ENCODE measurements around the gene DIP2C.
"Not testable (repeated sequence)": the region's sequence is repeated elsewhere in the genome, so short reads cannot be mapped to it uniquely, and the experiment has no call there.

DIP2C gene

DNA sequence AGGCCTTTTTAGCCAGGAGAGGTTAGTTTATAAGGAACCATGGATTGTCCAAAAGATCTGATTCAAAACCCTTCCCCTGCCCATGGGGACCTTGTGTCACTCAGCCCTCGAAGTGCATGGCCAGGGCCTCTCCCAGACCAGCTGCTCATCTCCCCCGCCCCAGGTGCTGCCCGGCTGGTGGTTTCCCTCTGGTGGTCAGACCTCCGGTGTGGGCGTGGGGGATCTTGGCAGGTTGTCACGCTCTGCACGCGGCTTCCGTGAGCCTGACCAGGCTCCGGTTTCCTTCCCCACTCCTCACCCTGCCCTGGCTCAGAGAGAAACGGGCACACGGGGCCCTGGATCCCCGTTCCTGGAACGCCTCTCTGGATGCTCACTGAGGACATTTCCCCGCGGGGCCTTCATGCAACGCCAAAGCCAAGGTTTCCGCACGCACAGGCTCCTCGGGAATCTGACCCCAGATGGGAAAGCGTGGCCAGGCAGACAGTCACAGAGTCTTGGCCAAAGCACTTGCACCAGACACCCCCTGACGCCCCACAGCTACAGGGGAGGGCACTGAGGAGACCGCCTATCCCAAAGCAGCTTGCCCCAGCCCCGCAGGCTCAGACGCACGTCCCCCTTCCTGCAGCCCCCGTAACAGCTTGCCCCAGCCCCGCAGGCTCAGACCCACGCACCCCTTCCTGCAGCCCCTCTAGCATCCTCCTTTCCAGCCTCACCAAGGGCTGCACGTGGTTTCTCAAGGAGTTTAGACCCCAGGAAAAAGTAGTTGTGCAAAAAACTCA lies 7.8 kb upstream of the DIP2C start:
- DNase-seq = no peak

DNA sequence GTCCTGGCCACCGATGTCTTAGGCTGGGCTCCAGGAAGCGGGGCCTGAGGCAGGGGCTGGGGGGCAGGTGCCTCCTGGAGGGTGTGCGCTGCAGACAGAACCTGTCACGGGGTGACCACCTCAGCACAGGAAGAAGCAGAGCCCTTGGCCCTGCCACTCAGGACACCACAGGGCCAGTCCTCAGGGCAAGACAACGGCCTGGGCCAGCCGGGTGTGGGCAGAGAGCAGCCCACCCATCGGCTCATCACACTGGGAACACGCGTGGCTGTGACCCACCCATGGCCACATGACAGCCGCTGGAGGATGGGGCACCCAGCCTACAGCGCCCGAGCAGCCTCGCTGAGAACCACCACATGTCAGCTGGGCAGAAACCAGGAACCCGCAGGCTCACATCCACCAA lies 5.9 kb upstream of the DIP2C start:
- DNase-seq = no peak

DNA sequence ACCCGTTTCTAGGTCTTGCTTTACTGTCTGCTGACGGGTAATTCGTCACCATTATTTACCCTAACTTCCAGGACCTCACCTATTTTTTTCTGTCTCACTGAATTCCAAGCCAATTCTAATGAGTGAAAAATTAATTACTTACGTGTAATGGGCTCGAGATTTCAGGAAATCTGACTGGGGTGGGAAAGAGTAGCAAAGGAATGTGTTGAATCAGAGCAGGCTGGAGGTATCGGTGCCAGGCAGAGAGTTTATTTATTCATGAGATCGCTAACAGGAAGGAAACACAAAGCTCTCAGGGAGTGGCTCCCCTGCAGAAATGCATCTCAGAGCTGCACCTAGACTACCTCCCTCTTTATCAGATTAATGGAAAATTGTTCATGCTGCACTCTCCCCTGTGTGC lies 4.0 kb upstream of the DIP2C start:
- no peak for DNase-seq

DNA sequence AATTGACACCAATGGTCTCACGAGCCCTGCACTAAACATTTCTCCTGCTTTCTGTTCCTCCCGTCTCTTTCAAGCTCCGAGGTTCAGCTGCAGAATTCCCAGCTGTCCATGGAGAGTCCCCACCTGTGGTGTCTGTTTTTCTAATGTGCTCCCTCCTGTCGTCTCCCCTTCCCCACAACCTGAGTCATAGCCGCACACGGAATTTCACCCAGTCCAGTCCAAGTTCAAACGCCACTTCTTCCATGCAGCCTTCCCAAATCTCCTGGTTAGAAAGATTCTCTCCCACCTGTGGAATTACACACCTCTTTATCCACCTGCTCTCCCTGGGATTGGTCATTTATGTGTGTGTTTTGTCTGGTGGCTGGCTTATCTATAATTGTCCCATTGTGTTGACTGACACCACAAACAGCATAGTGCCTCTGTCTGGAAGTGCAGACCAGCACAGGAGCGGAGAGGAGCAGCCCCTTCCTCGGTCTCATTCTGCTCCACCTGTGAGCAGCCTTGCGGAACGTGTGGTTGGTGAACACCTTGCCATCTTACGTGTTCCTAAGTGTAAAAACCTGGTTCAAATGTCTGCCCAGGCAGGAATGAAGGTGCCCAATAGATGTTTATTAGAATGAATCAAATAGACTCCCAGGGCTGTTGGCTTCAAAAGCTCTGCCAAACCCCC lies 3.3 kb upstream of the DIP2C start:
- no peak for DNase-seq

DNA sequence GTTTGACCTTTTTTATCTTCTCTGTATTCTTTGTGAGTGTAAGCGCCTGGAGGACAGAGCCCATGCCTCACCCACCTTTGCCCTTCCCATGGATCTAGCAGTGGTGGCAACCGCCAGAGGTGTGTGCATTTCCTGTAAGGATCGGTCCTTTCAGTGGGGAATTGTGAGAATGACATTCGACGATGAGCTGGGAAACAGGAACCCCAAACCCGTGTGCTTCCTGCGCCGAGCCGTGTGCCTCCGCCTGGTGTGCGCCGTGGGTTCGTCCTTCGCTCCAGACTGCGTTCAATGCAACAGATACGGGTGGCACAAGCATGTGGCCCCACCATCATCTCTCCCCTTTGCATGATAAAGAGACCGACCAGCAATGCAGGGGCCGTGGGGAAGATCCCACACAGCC lies 1.7 kb upstream of the DIP2C start:
- no peak for DNase-seq

DNA sequence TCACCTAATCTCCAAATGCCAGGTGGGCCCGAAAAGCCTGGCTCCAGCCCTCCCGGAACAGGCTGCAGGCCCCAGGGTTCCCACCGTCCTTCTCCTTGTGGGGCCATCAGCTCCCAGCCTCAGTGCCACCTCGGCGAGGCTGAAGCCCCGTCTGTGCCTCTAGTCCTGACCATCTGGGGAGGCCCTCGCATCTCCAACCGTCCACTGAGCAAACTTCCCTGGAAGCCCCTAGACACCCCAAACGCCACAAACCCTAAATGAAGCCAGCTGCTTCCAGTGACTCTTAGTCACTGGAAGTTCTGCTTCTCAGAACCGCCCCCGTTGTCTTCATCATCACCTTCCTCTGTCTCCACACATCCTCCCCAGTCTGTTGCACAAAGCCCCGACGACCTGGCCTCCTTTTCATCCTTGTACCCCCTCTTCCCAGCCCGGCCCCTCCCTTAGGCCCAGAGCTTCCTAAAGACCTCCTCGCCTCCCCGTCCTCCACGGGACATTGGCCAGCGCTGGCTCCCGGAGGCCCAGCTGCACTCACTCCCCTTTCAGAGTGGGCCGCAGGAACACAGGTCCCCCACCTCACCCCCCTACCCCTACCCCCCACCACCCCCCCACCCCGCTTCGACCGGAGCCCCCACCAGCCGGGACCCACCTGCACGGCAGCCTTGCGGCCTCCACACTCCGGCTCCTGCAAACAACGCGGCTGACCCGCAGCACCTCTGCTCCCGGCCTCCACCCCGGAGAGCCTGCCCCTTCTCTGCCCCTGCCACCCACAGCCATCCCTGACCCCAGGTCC lies 1.1 kb upstream of the DIP2C start:
- peak in 1 of 2 donors; percentile 31 for DNase-seq

DNA sequence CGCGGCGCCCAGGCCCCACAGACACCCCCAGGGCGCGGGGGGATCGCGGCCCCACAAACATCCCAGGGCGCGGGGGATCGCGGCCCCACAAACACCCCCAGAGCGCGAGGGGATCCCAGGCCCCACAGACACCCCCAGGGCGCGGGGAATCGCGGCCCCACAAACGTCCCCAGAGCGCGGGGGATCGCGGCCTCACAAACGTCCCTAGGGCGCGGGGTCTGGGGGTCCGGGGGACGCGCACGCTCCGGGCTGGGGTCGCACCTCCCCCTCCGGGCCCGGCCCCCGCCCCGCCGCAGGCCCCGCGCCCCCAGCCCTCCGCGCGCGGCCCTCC lies 382 bp downstream of the DIP2C start:
- no peak for DNase-seq

DNA sequence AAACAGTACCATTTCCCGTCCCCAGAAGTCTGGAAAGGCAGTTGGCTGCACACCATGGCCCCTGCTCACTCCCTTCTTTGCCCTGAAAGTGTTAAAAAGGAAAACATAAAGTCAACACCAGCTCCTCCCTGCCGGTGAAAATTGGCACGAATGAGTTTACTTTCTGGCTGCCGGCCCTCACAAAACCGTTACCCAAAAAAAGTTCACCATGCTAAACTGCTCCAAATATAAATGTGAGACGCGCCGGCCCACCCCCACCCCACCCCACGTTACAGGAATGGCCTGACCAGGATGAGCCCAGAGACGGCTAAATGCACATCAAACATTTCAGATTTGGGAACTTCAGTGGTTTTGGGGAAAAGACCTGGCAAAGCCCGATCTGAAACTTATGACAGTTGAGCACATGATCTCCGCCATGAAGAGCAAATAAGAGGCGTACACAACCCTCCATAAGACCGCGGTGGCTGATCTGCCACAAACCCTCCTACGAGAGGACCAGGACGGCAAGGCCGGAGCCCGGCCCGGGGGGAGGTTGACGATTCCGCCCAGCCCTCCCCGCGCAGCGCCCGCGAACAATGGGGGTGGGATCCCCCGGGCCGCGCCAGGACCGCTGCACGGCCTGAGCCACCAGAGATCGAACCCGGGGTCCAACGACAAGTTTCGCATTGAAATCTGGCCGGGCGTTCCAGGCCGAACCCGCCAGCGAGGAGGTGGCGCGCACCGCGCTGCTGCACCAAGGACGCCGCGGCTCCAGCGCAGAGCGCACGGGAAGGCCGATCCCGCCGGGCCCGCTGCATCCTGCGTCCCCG lies 952 bp downstream of the DIP2C start:
- DNase-seq = peak in 1 of 2 donors; percentile 1

DNA sequence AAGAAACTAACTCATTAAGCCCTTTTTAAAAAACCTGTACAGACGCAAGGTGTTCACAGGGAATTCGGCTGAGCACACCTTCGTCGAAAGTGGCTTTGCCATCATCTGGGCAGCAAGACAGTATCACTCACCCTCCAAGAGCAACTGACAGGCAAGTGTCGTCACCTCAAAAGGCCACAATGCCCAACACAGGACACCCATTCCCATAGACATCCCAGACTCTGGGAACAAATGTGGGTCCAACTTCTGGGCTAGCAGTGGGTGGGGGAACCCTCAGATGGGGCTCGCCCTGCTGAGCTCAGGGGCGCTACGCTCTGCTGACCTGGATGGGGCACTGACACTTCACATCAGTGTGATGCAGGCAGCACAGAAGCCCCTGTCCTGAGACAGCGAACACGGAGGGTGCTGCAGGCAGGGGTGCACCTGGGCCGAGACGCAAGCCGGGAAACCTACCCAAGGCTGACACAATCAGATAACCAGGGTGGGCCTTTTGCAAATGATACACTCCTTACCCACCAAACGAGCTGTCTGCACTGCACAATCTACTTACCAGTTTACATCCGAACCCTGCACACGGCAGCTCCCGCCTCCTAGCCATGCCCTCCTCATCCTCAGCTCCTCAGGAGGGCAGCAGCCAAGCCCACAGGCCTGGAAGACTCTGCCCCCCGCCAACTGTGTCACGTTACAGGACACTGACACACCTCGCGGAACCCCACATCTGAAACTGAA lies 1.7 kb downstream of the DIP2C start:
- no peak for DNase-seq

DNA sequence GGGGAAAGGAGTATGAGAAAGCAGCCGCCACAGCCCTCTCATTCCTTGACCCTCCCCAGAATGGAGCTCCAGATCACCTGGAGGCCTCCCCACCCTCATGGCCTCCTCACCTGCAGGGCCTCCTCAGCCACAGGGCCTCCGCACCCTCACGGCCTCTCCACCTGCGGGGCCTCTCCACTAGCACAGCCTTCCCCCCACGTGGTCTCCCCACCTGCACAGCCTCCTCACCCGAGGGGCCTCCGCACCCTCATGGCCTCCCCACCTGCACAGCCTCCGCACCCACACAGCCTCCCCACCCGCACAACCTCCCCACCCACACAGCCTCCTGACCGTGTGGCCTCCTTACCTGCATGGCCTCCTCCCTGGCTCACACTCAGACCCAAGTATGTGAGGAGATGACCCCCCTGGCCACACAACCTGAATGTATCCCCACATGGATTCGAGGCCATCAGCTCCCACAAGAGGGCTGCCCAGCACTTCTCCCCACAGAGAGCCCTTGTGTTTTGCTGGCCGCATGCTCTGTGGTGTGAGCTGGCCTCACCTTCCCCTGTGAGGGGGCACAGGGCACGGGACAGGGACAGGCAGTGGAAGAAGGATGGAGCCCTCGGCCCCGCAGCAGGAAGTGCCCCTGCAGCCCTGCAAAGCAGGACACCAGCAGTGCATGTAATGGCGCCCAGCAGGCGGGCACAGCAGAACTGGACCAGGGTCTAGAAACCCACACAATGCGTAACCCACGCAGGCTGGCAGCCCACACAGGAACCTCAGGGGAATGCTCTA lies 3.1 kb downstream of the DIP2C start:
- DNase-seq = no peak

DNA sequence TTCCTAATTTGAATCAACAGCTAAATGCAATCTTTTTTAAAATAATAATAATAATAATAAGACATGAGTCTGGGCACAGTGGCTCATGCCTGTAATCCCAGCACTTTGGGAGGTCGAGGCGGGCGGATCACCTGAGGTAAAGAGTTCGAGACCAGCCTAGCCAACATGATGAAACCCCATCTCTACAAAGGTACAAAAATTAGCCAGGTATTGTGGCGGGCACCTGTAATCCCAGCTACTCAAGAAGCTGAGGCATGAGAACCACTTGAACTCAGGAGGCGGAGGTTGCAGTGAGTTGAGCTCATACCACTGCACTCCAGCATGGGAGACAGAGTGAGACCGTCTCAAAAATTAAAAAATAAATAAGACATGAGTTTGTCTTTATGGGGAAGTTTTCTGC lies 3.9 kb downstream of the DIP2C start:
- DNase-seq = no peak

DNA sequence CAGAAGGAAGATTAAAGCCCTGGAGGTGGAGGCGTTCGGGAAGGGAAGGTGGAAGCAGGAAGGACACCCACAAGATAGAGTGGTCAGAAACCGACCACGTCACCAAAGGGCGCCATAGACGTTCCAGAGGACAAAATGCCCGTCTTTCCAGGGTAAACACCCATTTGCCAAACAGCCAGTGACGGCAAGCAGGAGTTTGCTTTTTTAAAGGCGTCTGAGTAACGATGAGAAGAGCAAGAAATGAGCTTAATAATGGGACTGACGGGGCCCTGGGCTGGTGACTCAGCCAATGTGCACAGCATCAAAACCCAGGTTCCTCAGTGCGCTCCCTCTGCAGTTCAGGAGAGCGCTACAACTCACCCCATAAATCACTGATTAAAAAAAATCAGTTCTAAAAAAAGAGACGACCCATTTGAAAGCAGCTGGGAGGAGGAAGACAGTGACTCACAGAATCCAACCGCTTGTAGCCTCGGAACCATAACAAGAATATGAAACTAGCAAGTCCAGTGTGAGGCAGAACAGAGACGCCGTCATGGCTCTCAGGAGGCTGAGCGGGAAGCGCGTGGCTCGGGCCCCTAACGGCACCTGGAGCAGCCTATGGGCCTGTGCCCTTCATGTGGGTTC lies 5.9 kb downstream of the DIP2C start:
- DNase-seq = no peak

DNA sequence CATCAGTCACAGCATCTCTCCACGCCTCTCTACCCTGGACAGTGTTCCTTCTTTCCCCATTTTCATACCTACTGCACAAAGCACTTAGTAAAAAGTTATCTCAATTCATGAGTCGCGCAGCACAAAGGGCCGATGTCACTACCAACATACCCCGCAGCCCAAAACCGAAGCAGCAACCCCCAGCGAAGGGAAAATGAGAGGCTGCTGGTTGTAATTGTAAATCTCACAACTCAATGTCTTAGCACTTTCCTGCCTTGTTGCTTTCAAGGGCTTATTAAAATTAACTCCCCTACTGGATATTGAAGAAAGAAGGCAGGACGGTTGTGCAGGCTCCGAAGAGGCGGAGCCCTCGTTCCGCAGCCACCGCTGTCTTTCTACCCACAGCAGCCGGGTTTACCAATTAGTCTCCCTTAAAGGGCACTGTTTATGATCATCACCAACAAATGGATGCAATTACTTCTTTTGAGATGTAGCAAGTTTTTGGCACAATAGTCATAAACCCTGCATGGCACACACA lies 6.5 kb downstream of the DIP2C start:
- DNase-seq = no peak

DNA sequence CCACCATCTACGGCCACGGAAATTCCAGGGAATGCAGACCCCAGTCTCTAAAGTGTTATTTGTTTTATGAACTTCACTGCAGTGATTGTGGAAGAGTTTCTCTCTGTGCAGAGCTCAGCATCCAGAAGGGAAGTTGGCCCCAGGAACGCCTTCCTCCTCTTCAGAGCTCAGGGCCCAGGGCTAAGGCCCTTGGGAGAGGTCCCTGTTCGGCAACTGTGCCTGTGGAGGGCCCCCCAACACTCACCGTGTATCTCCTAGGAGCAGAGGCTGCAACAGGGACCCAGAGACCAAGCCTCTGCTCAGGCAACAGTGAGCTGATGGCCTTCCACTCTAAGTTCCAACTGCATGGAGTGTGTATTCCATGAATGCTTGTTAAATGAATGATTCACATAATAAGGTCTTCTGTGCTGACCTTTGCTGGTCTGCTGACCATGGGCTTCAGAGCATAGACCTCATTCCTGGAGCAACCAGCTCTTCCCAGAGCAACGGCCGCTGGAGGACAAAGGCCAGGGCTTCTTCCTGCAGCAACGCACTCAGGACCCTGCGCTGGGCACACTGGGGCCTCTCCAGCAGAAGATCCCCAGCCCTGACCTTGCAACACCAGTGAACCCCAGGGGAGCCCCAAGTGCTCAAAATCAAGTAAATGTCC lies 7.7 kb downstream of the DIP2C start:
- no peak for DNase-seq

DNA sequence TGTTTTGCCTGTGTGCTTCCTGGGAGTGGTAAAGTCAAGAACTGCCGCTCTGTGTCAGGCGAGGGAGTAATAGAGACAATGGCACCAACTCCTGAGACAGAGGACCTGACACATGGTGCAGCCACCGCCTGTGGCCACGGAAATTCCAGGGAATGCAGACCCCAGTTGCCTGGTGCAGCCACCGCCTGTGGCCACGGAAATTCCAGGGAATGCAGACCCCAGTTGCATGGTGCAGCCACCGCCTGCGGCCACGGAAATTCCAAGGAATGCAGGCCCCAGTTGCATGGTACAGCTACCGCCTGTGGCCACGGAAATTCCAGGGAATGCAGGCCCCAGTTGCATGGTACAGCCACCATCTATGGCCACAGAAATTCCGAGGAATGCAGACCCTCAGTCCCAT lies 8.7 kb downstream of the DIP2C start:
- no peak for DNase-seq

DNA sequence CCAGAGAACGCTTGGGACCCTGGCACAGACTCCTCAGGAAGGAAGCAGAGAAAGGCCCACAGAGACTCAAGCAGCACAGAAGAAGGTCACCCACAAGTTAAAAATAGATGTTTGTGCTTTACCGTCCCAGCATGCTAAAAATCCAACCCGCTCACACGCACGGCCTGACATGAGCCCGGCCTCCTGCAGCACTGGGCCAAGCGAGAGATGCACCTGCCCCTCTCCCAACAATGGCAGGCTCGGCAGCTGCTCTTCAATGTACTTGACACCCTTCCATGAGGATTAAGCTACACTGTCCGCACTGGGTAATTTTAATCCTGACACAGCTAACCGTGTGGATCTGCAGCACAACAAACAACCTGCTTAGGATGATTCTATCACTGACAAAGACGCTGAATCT lies 9.3 kb downstream of the DIP2C start:
- DNase-seq = no peak

DNA sequence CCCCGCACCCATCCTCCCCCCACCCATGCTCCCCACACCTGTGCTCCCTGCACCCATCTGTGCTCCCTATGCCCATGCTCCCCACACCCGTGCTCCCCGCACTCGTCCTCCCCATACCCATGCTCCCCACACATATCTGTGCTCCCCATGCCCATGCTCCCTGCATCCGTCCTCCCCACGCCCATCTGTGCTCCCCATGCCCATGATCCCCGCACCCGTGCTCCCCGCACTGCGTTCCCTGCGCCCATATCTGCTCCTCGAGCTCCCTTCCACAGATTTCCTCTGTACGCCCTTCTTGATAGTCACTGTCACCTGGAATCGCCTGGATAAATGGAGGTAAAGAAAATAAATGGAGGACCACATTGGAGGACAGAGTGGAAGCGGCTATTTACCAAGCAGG lies 9.9 kb downstream of the DIP2C start:
- no peak for DNase-seq

DNA sequence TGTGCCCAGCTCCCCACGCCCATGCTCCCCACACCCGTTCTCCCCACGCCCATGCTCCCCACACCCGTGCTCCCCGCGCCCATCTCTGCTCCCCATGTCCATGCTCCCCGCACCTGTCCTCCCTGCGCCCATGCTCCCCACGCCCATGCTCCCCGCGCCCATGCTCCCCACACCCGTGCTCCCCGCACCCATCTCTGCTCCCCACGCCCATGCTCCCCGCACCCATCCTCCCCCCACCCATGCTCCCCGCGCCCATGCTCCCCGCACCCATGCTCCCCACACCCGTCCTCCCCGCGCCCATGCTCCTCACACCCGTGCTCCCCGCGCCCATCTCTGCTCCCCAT lies 10.8 kb downstream of the DIP2C start:
- DNase-seq = not testable (repeated sequence)

DNA sequence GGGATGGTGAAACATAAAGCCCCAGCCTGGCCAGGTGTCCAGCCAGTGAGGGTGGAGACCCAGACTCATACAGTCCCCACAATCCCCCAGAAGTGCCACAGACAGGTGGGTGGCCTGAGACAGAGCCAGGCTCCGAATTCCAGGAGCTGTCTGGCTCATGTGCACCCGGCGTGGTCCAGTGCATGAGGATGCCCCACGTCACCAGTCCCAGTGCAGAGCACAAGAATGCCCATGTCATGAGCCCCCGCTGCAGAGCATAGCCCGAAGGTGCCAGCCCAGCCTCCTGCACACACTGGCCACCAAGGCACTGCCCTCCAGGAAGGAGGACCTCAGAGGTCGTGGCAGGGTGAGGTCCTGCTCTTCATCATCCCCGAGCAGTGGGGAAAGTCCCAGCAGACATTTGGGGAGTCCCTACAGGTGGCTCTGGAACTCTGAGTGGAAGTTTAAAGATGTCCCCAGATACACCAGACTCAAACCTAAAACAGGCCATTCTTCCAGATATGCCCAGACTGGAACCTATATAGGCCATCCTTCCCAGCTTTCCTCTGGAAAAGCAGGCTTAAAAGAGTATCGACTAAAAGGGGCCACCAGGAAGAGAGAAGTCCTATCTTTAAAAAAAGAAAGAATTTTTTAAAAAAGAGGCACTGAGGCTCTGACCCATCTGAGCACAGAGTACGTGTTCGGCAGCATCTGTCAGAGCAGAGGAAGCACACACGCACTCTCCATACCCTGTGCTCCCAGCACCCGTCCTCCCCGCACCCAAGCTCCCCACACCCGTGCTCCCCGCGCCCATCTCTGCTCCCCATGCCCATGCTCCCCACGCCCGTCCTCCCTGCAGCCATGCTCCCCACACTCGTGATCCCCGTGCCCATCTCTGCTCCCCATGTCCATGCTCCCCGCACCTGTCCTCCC lies 11.5 kb downstream of the DIP2C start:
- DNase-seq = no peak
